GM21367 (cell line): ENCODE results near the gene DYNC2LI1.

Experiments used
- ATAC-seq: cut with Tn5 transposase; IDR thresholded peaks from one replicate; pipeline ENCODE4 v1.9.1; 2021; ENCODE audit not compliant: unreplicated experiment

The DYNC2LI1 gene

DNA sequence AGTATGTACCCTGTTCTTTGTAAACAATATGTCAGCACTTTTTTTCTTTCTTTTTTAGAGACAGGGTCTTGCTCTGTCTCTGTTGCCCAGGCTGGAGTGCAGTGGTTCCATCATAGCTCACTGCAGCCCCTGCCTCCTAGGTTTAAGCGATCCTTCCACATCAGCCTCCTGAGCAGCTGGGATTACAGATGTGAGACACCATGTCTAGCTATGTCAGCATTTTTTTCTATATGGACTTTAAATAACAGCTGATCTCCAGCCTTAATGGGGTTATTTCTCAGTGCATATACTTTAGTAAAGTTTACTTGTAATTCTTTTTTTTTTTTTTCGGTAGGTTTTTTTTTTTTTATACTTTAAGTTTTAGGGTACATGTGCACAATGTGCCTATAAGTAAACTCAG lies 38.2 kb downstream of the DYNC2LI1 start:
- ATAC-seq: no peak

GRCh38 chr2:43812947-43813346 lies 39.1 kb downstream of the DYNC2LI1 start:
- no peak for ATAC-seq

- no peak for ATAC-seq
Observed at GRCh38 chr2:43814711-43815110, 40.9 kb downstream of the DYNC2LI1 start.

- no peak for ATAC-seq
Observed at GRCh38 chr2:43818761-43819160, 44.9 kb downstream of the DYNC2LI1 start.

GRCh38 chr2:43819491-43820163 lies 45.8 kb downstream of the DYNC2LI1 start:
- no peak for ATAC-seq

DNA sequence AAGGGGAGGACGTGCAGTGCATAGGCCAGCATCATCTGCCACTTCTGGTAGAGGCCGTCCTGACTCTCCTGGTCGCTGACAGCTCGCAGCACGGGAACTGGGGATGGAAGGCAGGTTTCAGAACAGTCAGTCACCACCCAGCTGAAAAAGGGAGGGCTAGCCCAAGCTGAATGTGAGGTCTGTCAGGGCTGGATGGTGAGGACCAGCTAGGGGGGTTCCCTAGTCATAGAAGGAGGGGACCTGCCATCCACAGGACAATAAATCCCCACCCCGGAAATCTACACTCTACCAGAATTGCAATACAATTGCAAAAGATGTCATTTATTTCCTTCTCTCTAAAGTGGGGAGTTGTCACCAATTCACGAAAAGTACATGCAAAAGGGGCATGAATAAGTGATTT lies 49.0 kb downstream of the DYNC2LI1 start:
- no peak for ATAC-seq

- no peak for ATAC-seq
Observed at GRCh38 chr2:43823751-43824150, 49.9 kb downstream of the DYNC2LI1 start.

- no peak for ATAC-seq
Observed at GRCh38 chr2:43824512-43824911, 50.7 kb downstream of the DYNC2LI1 start.

DNA sequence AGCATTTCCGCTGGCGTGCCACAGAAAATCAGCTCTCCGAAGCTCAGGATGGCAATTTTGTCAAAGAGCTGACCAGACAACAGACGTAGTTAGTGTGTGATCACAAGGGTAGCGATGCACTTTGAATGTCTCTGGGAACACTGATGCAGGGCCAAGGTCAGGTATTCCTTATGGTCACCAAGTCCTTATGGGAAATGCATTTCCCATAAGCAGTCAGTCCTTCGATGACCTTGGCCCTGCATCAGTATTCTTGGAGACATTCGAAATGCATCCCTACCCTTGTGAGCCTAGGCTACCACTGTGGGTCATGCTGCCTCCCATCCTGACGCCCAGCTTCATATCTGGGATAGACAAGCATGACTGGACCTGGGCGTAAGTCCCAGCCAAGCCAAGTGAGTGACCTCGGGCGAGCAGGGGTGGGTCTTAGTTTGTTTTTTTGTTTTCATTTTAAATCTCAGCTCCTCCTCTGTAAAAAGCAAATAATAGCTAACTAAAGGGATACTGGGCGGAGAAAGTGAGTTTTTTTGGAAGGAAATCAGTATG lies 51.2 kb downstream of the DYNC2LI1 start:
- no peak for ATAC-seq

DNA sequence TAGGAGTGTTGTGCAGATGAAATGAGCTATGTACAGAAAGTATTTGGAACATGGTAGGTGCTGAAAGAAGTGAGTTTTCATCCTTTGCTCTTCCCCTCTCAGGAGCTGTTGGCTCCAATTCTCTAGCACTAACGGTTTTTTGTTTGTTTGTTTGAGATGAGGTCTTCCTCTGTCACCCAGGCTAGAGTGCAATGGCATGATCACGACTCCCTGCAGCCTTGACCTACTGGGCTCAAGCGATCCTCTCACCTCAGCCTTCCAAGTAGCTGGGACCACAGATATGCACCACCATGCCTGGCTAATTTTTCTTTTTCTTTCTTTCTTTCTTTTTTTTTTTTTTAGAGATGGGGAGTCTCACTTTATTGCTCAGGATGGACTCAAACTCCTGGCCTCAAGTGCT lies 52.0 kb downstream of the DYNC2LI1 start:
- ATAC-seq: no peak

DNA sequence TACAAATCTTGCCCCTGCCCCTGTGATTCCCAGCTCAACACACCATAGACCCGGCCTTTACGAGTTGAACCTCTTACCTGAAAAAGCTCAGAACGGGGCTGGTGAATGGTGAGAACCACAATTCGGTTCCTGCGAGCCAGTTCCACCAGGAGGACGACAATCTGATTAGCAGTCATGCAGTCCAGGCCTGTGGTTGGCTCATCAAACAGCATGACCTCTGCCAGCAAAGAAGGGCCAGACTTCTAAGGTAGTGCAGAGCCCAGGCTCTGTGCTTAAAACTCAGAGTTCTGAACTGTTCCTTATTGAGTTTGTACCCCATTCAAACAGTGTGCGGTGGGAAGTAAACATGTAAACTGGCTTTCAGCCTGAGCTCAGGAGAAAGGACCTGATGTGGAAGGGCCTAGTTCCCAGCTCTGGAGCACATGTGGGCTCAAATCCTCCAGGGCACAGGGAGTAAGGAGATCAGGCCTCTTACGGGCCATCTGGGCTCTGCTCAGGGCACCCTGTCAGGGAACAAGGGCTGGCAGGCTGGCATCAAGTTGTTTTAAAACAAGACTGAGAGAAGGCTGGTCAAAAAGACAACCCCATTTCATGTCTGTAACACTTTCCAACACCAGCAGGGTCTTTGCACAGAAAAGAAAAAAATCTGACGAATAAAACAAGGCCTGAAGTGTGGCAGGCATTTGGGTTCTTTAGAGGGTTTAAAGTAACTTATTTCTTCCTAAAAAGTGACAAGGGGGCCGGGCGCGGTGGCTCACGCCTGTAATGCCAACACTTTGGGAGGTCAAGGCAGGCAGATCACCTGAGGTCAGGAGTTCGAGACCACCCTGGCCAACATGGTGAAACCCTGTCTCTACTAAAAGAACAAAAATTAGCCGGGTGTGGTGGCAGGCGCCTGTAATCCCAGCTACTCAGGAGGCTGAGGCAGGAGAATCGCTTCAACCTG lies 52.7 kb downstream of the DYNC2LI1 start:
- ATAC-seq: no peak

DNA sequence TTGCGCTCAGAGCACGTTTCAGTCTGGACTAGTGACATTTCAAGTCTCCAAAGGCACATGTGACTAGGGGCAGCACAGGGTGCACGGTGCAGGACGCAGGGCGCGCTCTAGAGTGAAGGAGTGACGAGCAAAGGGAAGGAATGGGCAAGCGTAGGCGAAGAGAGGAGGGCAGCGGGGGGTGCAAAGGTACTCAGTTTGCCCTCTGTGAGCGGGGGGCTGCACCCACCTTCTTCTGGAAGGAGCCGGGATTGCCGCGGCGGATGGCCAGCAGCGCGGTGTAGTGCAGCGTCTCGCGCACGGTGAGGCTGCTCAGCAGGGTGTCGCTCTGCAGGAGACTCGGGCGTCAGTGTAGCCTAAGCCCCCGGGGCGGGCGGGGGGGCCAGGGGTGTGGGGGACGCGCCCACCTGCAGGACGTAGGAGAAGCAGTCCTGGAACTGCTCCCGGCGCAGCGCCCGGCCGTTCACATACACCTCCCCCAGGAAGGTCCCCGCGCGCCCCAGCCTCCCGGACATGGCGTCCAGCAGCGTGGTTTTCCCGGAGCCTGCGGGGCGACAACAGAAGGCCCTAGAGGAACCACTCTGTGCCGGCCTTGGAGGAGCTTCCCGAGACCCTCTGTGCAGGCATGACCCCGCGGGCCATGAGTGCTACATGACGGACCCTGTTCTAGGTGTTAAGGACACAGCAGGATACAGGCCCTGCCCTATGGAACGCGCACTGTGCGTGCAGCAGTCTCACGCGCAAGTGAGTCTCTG lies 57.9 kb downstream of the DYNC2LI1 start:
- ATAC-seq: no peak

- ATAC-seq: no peak
Observed at GRCh38 chr2:43832457-43832856, 58.6 kb downstream of the DYNC2LI1 start.

DNA sequence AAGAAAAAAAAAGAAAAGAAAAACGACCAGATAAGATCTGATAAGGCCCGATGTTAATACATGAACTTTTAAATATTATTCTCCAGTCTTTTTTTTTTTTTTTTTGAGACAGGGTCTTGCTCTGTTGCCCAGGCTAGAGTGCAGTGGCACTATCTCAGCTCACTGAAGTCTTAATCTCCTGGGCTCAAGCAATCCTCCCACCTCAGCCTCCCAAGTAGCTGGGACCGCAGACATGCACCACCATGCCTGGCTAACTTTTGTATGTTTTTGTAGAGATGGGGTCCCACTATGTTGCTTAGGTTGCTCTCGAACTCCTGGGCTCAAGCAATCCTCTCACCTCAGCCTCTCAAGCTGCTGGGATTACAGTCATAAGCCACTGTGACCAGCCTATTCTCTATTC lies 63.2 kb downstream of the DYNC2LI1 start:
- ATAC-seq: no peak

DNA sequence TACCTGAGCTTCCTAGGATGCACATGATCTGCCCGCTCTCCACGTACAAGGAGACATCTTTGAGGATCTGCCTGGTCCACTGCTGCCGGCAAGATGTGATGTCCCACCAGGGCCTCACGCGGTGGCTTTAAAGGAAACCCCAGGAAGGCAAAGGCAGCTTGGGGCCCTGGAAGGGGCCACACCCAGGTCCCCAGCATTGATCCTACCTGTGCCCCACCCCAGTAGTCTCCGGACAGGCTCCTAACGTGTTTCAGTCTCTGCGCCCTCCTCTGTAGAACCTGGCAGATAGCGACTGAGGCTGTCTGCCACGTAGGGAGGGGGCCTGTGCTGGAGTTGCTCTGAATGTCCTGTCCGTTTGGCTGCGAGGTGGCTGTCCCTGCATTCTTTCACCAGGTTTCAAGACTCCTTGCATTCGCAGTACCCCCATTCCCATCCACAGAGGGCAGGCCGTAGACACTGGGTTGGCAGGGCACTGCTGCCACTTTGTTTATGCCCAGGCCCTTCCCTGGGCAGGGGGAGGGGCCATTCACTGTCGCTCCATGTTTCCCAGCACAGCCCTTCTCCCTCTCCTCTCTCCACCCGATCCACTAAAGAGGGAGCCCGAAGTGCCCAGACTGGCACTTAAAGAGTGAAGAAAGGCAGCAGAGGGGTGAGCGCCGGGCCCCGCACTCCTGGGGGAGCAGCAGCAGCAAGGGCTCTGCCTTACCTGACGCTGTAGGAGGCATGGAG lies 64.2 kb downstream of the DYNC2LI1 start:
- ATAC-seq: no peak

DNA sequence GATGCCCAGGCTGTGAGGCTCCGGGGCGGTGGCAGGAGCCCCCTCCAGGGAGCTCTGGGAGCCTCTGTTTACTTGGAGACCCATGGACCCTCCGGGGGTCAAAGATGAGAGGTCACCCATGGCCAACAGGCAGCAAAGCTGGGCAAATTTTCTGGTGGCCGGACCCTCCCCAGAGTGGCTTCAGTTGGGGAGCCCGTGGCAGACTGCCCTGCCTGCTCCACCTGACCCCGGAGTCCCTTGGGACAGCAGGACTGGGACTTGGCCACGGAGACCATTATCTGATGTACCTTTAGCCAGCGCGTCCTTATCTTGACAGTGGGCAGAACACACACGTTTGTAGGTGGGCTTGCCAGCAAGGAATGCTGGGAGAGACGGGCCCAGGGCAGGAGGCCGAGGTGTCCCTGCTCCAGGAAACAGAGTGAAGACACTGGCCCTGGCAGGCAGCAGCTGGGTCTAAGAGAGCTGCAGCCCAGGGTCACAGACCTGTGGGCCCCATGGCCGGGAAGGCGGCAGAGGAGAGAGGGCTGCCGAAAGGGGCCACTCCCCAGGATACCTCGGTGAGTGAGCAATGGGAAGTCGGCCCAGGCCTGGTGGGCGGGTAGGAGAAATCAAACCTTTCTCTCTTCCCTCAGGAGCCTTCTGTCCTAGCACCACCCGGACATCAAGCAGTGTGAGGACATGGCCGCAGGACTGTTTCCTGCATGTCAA lies 64.9 kb downstream of the DYNC2LI1 start, which contains the start of the genes ABCG5 and ABCG8:
TSS of gene ABCG5 (minus strand) at position 280 of the 708 bp plus-strand sequence. CDS start at position 120, 160 bp downstream.
TSS of gene ABCG8 (plus strand) at position 412 of the 708 bp plus-strand sequence. CDS start at position 495, 83 bp downstream.
- no peak for ATAC-seq

- no peak for ATAC-seq
Observed at GRCh38 chr2:43839776-43840564, 66.1 kb downstream of the DYNC2LI1 start.

DNA sequence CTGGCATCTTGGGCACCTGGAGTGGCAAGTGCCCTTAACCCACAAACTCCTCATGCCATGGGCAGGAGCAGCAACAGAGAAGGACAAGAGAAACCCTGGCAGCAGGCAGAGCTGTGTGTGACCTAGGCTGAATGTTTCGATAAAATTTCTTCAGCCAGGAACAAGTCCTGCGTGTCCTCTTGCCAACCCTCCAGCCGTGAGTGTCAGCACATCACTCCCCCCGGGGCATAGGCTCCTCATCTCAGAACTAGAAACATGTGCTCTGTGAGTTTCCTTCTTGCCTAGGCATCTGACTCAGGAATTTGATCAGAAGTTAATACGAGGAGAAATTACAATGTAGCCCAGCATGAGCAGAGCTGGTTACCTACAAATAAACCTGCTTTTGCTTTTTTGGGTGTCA lies 67.1 kb downstream of the DYNC2LI1 start:
- no peak for ATAC-seq
